Fibroblast of the conjunctiva (primary cell): Measurements from ENCODE around the gene C14orf39.

ENCODE experiments used
- DNase-seq: peaks from one replicate; pipeline ENCODE4 v3.0.0-alpha.2; 2010; ENCODE audit warnings: low read depth

Gene C14orf39, protein sequence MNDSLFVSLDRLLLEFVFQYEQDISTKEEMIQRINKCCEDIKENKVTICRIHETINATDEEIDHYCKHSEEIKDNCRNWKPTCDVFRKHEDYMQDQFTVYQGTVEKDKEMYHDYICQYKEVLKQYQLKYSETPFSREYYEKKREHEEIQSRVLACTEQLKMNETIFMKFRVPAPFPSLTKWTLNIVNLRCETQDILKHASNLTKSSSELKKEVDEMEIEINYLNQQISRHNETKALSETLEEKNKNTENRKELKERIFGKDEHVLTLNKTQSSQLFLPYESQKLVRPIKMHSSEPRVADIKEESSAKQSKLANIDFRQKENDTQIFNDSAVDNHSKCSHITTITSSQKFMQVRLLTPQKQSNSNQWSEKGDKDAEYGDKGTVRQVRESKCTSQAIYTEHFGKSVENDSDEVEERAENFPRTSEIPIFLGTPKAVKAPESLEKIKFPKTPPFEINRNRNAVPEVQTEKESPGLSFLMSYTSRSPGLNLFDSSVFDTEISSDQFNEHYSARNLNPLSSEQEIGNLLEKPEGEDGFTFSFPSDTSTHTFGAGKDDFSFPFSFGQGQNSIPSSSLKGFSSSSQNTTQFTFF

DNA sequence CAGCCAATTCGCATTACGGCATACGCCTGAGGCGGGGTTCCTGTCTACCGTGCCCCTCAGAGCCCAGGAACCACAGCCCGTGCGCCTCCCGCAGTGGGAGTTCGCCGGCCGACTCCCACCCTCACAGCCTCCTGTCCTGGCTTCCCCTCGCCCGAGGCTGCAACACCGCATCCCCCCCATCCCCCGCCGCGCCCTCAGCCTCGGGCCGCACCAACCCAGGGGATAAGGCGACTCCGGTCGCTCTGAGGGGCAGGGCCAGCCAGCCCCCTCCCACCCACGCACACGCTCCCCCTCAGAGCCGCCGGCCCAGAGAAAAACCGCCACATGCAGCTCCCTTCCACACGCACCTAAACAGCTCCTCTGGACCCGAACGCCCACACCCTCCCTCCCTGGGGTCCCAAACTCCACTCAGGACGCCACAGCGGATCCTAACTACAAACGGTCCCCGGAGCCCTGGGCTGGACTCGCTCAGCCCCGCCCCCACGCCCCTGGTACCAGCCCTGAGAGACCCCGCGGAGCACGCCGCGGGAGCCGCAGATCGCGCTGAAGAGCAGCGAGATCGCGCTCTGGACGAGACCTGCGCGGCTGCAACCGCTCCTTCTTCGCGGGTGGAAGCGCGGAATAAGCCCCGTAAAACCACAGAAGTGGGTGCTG is at the start of gene C14orf39:
TSS of gene C14orf39 (minus strand) at position 466 of the 654 bp plus-strand sequence. CDS start 985 bp downstream, outside the sequence.
- peak; percentile 2 for DNase-seq

DNA sequence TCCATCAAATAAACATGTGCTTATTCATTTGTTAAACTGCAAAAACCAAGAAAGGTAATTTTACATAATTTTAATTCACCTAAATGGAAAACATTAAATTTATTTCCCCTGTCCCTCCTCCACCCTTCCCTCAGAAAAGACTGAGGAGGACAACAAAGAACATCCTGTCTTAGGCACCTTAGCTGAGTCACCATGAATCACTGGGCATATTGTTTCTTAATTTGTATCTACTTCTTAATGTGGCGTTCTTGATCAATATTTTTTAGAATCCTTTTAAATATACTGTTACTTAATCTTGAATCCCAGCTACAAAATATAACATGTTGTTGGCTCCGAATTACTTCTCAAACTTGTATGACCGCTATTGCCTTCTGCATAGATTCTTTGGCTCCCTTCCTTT is 46.6 kb upstream of the C14orf39 start:
- DNase-seq = no peak

DNA sequence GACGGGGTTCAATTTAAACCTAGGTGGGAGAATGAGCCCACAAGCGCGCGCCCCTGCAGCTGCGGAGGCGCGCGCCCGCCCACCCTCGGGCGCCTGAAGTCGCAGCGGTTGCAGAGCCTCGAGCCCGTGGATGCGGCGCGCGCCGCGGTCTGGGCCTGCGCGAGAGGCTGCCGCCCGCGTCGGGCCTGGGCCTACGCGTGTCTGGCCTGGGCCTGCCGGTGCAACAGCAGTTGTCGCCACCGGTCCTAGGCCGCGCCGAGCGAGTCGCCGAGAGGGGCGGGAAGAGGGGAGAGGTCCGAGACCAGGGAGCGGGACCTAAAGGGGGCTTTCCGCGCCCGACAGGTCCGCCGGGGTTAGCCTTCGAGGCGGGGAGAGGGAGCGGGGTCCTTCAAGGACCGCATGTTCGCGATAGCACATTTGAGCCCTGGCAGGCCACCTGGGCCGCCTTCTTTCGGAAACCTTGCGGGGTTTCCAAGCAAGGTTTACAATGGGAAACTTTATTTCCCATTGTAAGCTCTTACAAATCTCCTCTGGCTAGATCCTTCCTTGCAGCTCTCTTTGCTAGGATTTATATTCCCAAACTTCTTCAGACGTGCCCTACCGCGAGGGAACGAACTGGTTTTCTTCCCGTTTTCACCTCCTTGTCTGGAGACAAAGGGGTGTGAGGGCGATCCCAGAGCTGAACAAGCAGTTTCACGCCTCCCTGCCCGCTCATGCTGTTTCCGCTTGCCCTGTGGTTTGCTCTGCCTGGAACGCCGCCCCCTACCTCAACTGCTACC is 29.8 kb upstream of the C14orf39 start:
- no peak for DNase-seq

DNA sequence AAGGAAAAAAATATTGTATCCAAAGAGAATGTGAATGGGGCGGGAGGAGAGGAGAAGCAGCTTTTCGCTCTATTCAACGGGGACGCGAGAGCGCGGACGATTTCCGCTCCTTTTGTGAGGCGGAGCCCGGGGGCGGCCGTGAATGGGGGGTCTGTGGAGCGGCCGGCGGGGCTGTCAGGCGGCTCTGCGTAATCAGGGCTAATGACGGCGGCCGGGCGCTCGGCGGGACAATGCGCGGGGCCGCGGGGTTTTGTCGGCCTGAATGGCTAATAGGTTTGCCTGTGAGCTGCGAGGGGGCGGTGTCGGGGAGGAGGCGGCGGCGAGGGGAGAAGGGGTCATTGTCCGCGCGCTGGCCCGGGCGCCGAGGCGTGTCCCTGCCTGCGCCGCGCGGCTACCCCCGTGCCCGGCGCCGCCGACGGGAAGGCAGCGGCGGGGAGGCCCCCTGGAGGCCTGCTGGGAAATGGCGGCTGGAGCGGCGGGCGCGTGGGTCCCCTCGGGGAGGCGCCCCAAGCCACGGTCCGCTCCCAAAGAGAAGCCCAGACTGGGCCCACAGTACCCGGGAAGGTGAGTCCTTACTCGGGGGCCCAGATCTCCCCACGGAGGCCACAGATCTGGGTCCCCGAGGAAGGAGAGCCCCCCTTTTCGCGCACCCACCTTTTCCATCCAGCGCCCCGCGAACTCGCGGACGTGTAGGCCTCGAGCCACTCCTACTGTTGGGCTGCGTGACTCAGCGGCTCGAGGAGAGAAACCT is 29.1 kb upstream of the C14orf39 start:
- DNase-seq = no peak

DNA sequence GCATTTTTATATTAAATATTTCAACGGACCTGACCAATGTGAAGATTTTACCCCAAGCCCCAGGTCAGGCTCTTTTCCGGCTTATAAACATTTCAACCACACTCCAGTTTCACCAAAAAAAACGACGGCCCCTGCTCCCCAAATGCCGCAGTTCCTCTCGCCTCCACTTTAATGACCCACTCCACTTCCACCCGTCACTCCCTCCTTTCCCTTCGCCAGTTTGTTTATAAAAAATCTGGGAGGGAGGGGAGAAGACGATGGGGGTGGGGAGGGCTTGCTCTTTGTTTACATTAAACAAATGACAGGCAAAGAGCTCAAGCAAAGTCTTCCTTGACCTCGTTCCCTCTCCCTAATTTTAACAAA is 28.5 kb upstream of the C14orf39 start:
- DNase-seq = no peak

DNA sequence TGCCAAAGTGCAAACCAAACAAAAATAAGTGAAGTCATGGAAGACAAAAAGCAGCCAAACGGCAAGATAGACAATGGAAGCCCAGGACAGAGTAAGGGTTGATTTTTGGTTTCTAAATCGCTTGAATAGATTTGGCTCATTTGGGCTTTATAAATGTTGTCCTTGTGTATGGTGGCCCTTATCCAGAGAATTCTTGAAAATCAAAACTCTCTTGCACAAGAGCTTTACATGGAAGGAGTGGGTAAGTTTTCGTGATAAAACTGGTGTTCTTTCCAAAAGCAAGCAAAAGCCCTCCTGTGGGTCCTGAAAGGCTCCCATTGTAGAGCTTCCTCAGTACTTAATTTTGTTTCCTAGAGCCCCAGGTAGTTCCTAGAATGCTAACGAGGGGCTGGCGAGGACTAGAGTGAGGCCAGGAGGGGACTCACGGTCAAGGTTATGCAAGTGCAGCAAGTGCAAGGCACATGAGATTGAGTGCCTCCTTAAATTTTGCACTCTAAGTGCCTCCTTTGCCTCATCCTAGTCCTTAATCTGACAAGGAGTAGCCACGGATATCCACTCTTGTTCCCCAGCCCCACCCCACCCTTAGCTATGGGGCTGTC is 27.2 kb upstream of the C14orf39 start:
- DNase-seq = no peak

DNA sequence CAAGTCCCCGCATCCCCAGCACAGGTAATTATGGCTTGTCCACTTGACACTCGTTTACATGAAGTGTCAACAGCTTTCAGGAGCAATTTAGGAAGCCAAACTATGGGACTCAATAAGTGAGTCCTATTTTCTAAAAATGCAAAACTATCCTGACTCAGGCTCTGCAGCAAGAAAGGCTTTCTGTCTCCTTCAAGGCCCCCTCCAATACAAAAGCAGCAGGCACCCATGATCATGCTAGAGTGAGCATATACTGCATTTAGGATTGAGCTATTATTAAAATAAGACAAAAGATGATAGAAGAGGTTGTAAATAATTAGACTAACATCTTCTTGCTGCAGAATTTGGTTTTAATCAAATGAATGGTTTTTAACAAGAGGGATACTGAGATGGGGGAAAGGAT is 26.3 kb upstream of the C14orf39 start:
- DNase-seq = no peak

DNA sequence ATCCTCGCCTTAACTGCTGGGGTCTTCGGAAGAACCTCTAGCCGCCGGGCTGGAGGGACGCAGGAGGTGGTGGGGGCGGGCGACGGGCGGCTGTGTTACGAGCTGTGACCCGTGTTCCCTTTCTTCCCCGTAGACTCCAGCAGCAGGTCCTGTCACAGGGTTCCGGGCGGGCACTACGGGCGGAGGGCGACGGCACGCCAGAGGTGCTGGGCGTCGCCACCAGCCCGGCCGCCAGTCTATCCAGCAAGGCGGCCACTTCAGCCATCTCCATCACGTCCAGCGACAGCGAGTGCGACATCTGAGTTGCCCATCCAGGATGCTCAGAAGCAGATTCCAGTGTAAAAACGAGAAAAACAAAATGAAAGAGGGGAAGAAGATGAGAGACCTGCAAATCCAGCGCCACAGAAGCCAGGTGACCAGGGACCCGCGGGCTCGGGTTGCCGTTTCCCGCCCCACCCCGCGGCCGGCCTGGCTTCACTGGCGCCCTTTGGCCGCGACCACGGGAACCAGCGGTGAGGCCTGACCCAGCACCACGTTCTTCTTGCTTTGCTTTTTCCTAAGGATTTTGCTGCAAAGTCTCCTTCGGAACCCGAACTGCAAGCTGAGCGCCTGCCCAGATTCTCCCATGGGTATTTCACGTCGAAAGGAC is 25.2 kb upstream of the C14orf39 start:
- no peak for DNase-seq

DNA sequence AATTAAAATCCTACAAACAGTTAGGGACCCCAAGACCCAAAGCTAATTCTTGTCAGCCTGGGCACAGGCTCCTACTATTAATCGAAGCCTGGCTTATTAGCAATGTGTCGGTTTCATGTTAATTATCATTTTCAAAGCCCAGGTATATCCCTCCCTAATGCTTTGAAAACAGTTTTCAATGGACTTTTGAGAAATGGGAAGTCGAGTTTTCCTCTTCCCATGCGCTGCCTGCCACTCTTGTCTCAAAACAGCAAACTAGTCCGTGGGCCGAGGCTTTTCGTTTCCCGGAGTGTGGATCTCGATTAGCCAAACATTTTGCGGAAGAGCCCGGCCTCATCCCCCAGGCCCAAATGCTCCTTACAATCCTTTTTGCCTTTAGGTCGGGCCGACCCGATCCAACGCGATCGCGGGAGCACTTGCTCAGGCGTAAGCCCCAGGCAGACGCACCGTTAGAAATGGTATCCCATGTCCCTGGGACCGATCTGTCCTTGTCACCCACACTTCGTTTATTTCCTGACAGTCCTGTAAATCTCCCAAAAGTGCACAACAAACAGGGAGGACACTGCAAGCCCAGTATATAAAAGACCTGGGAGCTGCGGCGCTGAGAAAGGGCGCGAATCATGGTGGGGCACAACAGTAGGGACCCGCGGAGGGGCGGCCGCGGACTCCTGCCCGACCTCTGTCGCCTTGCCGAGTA is 24.5 kb upstream of the C14orf39 start:
- DNase-seq = no peak

DNA sequence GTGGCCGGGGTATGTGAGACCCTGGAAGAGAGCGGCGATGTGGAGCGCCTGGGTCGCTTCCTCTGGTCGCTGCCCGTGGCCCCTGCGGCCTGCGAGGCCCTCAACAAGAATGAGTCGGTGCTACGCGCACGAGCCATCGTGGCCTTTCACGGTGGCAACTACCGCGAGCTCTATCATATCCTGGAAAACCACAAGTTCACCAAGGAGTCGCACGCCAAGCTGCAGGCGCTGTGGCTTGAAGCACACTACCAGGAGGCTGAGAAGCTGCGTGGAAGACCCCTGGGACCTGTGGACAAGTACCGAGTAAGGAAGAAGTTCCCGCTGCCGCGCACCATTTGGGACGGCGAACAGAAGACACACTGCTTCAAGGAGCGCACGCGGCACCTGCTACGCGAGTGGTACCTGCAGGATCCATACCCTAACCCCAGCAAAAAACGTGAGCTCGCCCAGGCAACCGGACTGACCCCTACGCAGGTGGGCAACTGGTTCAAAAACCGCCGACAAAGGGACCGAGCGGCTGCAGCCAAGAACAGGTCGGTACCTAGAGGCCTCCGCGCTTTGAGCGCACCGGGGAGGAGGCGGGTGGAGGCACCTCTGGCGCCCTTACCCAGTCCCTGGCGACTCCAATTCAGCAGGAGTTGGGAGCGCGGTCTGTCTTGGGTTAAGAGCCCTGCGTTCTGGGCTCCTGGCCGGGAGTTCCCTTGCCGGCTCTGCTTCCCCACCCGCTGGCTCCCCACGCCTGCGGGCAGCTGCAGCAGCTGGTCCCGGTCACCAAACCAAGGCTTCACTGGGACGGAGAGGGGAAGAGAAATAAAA is 23.8 kb upstream of the C14orf39 start:
- DNase-seq = no peak

DNA sequence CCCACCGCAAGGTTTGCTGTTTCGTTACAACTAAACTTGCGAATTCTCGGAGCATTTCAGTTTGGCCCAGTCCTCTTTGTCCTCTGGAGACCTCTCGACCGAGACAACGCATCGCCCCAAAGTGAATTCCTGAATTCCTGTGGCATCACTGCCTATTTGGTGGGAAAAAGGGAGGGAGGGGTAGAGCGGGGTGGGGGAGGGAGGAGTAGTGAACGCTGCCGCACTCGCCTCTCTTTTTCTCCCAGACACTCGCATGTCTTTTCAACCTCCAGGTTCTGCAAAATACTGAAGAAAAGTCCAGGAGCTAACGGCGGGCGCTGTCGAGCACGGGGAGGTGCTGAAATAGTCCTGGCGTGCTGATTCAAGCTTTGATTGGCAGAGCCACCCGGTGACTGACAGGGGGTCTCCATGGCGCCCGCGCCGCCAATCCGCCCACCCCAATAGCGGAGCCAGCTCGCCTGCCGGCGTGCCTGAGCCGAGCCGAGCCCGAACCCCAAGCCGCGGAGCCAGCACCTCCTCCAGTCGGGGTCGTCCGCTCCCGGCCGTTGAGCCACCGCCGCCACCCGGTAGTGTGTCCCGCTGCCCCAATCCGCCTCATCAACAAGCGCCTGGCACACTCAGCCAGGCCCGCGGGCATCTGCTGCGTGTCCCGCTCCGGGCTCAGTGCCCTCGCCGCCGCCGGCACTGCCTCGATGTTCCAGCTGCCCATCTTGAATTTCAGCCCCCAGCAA is 23.0 kb upstream of the C14orf39 start, which contains the start of gene SIX6:
TSS of gene SIX6 (plus strand) at position 440 of the 731 bp plus-strand sequence. CDS start at position 693, 253 bp downstream.
- DNase-seq = no peak

DNA sequence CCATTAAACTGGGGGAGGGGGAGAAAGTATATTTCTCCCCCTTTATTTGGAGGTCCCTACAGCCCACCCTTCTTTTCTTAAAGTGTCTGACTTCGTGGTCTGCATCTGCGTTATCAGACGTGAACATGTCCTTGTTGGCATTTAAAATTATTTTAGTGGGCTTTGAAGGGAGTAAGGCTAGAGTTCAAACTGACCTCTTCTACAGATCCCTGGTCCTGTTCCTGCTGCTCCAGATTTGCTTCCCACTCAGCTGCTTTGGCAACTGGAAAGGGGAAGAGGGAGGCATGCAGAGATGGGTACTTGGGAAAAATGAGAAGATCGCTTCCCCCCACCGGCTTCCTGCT is 22.5 kb upstream of the C14orf39 start:
- no peak for DNase-seq

DNA sequence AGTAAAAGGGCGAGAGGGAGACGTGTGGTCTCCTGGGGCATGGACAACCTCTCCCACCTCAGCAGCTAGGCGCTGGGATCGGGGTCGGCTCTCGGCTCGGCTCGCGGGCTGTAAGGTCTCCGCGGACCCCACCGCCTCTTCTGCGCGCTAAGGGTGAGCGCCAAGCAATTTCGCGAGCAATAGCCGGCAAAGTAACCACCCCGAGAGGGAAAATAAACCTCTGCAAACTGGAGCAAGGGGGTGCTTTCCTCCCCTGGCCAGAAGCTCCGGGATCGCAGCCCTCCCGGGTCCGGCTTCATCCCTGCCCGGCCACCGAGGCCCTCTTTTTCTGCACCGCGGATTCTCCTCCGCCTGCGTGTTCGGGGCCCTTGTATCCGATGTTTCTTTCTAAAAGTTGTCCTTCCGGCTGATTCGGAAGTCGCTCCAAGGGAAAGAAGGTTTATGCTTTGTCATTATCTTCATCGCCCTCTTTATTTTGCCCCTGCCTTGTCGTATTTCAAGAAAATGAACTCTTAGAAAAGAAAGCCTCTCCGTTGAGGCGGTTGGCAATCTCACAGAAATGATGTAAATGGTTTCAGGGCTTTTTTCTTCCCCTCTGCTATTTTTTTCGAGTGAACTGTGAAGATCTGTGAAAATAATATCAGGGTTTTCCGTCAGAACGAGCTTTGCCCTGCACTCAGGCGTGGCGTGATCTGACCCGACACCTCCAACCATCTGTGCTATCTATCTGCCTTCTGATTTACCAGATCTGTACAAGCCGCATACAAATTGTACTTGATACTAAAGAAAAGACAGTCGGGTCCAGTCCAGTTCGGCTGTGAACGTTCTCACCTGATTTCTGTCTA is 21.3 kb upstream of the C14orf39 start:
- DNase-seq = no peak

DNA sequence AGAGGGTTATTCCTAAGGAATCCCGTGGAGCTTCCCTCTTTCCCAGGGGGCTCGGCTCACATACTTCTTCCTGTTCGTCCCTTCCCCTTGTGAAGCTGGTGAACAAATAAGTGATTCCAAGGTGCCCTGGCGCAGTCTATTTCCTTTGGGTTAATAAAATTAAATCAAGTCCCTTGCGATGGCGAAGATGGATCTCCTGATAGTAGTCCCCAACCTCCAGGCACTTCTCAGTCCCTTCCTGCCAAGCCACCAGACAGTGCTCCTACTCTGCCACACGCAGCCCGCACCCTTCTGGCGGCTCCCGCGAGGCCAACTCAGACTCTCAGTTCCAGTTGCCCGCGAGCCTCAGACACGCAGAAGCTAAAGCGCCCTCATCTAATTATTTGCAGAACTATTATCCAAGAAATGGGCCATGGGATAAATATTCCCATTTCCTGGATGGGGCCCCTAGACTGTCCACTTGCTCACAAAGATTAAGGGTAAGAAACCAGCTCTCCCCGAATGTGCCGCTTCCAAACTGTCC is 20.7 kb upstream of the C14orf39 start:
- no peak for DNase-seq

DNA sequence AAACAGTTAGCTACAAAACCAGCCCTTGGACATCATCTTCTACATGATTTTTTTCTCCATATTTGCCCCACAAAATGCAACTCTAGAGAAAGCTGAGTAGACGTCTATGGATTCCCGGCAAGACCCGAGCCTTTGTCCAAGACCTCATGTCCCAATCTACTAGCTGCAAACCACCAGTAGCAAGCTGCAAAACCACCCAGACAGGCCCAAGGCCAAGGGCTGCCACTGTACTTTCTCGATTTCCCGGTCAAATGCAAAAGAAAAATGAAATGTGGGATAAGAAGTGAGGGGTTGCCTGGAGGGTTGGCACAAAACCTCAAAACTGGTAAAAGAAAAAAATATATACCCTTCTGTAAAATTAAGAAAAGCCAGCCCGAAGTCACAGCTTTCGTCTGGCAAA is 20.1 kb upstream of the C14orf39 start:
- no peak for DNase-seq

DNA sequence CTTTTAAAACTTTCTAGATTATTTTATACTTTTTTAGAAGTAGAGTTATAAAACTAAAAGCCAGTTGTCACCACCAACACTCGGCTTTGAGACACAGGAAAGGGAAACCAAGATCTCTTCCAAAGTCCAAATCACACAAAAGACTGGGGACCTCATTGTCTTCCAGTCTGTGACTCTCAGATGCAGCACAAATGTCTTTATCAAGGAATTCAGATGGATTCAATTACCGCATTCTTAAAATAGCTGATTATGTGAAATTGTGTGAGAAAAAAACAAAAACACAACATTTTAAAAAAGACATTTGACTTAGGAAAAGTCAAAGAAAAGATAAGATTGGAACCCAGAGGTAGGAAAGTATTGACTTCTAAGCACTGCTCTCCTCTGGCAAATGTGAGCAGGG is 19.6 kb upstream of the C14orf39 start:
- DNase-seq = no peak

DNA sequence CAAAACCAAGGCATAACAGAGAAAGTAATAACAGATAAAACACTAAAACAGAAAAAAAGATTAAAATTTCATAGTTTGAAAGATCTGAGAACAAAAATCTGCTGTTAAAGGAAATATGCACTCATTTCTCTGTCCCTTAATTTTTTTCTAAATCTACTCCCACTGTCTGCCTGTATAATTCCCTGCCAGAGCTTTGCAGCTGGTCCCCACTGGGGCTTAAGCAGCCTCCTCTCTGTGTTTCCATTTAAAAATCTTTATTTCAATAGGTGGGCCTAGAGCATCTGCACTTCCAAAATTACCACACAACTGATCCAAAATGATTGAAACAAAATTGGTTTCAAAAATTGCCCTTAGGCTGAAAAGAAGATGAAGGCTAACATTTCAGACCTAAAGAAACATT is 16.7 kb upstream of the C14orf39 start:
- DNase-seq = no peak
